ENCODE data around the gene SULT1C4. TPM values are rescaled to one million over a fixed set of nuclear protein-coding genes. Genes with fewer than 3 reads are reported as not detected.

Gene SULT1C4
- total RNA-seq = 4.1 and 6.7 TPM in 2 replicates

DNA sequence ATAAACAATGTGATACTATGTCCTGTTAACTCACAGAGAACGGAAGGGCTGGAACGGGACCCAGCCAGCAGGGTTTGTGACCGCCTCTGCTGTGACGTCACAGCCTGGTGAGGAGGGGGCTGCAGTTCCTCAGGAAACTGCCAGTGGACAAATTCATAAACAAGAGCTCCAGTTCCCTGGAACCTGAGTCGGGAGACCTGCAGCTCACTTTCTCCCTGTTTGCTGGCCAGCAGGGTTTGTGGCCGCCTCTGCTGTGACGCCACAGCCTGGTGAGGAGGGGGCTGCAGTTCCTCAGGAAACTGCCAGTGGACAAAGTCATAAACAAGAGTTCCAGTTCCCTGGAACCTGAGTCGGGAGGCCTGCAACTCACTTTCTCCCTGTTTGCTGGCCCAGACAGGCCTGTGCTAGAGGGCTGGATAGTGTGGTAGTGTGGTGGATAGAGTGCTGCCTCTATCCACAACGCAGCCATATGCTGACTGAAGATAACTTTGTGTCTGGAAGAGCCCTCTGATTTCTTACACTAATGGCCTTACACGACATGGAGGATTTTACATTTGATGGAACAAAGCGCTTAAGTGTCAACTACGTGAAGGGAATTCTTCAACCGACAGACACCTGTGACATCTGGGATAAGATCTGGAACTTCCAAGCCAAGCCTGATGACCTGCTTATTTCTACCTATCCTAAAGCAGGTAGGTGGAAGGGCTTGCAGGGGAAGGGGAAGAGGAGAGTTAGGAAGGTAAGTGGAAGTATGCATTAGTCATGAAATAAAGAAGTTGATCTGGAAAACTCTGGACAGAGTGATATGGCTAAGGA, at the start of gene SULT1C4:
SULT1C4 (plus strand) TSS at position 140 of the 816 bp plus-strand sequence; CDS start at position 524, 384 bp downstream.

Other genes starting within 250 kb of the SULT1C4 start
- gene SULT1C3, start 138.0 kb upstream of the SULT1C4 start, total RNA-seq = not detected in 2 replicates
- gene SULT1C2, start 89.1 kb upstream of the SULT1C4 start, total RNA-seq = not detected in 2 replicates
- 8.2 and 8.6 TPM in 2 replicates for gene GCC2, start 71.3 kb downstream of the SULT1C4 start, total RNA-seq
- 85.3 and 89.7 TPM in 2 replicates for gene LIMS1, start 156.5 kb downstream of the SULT1C4 start, total RNA-seq

Measured in mammary microvascular endothelial cell (primary cell).